Measurements from ENCODE around the gene PSMD8.

The PSMD8 gene

GRCh38 chr19:38367041-38367440 is 7.3 kb upstream of the PSMD8 start:
- Histone ChIP-seq H3K4me2 (ENCODE audit: low read length) (no peak overlapping the region), H3K27me3 (ENCODE audit: insufficient read depth, low read length) (peaks cover 6% of the 10 kb centered on the region; the same call in 1 of the 2 replicates), H3K36me3 (ENCODE audit: insufficient read depth, low read length) (no peaks in the 10 kb centered on the region), H3K27ac (ENCODE audit: low read depth, low read length, poor library complexity, severe bottlenecking) (no peak overlapping the region), H3K9ac (ENCODE audit: low read length) (no peak overlapping the region), H2AFZ (ENCODE audit: low read length) (no peak overlapping the region), H4K20me1 (ENCODE audit: insufficient read depth, low read length) (no peaks in the 10 kb centered on the region), H3F3A (ENCODE audit: insufficient read depth, low read length) (no peaks in the 10 kb centered on the region), H3K79me2 (ENCODE audit: insufficient read depth, low read length) (no peaks in the 10 kb centered on the region), H3K9me3 (ENCODE audit: low read length) (no peaks in the 10 kb centered on the region), H3K4me3 (ENCODE audit: low read depth, low read length, poor library complexity, severe bottlenecking) (no peak overlapping the region), H3K9me2 (ENCODE audit: low read depth, low read length) (no peaks in the 10 kb centered on the region), H3K4me1 (ENCODE audit: insufficient read depth, low read length, severe bottlenecking) (peaks cover 8% of the 10 kb centered on the region)
- TF ChIP-seq EZH2 (IDR thresholded peaks at IDR 0.05; ENCODE audit: borderline replicate concordance, low read length) (no peak), CTCF (IDR thresholded peaks at IDR 0.05; ENCODE audit: low read length) (no peak)

GRCh38 chr19:38369584-38369983 is 4.8 kb upstream of the PSMD8 start:
- Histone ChIP-seq H2AFZ (ENCODE audit: low read length) (no peak overlapping the region), H3F3A (ENCODE audit: insufficient read depth, low read length) (no peaks in the 10 kb centered on the region), H3K4me3 (ENCODE audit: low read depth, low read length, poor library complexity, severe bottlenecking) (no peak overlapping the region), H3K9ac (ENCODE audit: low read length) (no peak overlapping the region), H3K9me2 (ENCODE audit: low read depth, low read length) (no peaks in the 10 kb centered on the region), H3K4me1 (ENCODE audit: insufficient read depth, low read length, severe bottlenecking) (peaks cover 7% of the 10 kb centered on the region), H3K9me3 (ENCODE audit: low read length) (no peaks in the 10 kb centered on the region), H3K36me3 (ENCODE audit: insufficient read depth, low read length) (no peaks in the 10 kb centered on the region), H4K20me1 (ENCODE audit: insufficient read depth, low read length) (no peaks in the 10 kb centered on the region), H3K4me2 (ENCODE audit: low read length) (no peak overlapping the region), H3K79me2 (ENCODE audit: insufficient read depth, low read length) (no peaks in the 10 kb centered on the region), H3K27me3 (ENCODE audit: insufficient read depth, low read length) (peaks cover 6% of the 10 kb centered on the region; the same call in 1 of the 2 replicates), H3K27ac (ENCODE audit: low read depth, low read length, poor library complexity, severe bottlenecking) (no peak overlapping the region)
- TF ChIP-seq CTCF (IDR thresholded peaks at IDR 0.05; ENCODE audit: low read length) (no peak), EZH2 (IDR thresholded peaks at IDR 0.05; ENCODE audit: borderline replicate concordance, low read length) (no peak)

- Histone ChIP-seq H4K20me1 (ENCODE audit: insufficient read depth, low read length) (no peaks in the 10 kb centered on the region), H3F3A (ENCODE audit: insufficient read depth, low read length) (no peaks in the 10 kb centered on the region), H3K4me1 (ENCODE audit: insufficient read depth, low read length, severe bottlenecking) (peaks cover 7% of the 10 kb centered on the region), H3K36me3 (ENCODE audit: insufficient read depth, low read length) (no peaks in the 10 kb centered on the region), H2AFZ (ENCODE audit: low read length) (no peak overlapping the region), H3K27ac (ENCODE audit: low read depth, low read length, poor library complexity, severe bottlenecking) (no peak overlapping the region), H3K9ac (ENCODE audit: low read length) (no peak overlapping the region), H3K9me3 (ENCODE audit: low read length) (no peaks in the 10 kb centered on the region), H3K79me2 (ENCODE audit: insufficient read depth, low read length) (peaks cover 4% of the 10 kb centered on the region), H3K27me3 (ENCODE audit: insufficient read depth, low read length) (peaks cover 6% of the 10 kb centered on the region; the same call in 1 of the 2 replicates), H3K4me3 (ENCODE audit: low read depth, low read length, poor library complexity, severe bottlenecking) (no peak overlapping the region), H3K4me2 (ENCODE audit: low read length) (no peak overlapping the region), H3K9me2 (ENCODE audit: low read depth, low read length) (no peaks in the 10 kb centered on the region)
- no peak for TF ChIP-seq CTCF (IDR thresholded peaks at IDR 0.05; ENCODE audit: low read length)
Observed at GRCh38 chr19:38370299-38370698, 4.1 kb upstream of the PSMD8 start.

All from OCI-LY1 (cell line).